GM21360 (cell line): ENCODE measurements around the gene COLQ.
"Not testable (repeated sequence)": the region's sequence is repeated elsewhere in the genome, so short reads cannot be mapped to it uniquely, and the experiment has no call there.

ENCODE experiments used
- ATAC-seq: cut with Tn5 transposase; IDR thresholded peaks from one replicate; pipeline ENCODE4 v1.9.1; 2021; ENCODE audit warnings: mild to moderate bottlenecking, moderate library complexity; ENCODE audit not compliant: unreplicated experiment

Gene COLQ

GRCh38 chr3:15458212-15458780 is 63.2 kb downstream of the COLQ start:
- no peak for ATAC-seq

DNA sequence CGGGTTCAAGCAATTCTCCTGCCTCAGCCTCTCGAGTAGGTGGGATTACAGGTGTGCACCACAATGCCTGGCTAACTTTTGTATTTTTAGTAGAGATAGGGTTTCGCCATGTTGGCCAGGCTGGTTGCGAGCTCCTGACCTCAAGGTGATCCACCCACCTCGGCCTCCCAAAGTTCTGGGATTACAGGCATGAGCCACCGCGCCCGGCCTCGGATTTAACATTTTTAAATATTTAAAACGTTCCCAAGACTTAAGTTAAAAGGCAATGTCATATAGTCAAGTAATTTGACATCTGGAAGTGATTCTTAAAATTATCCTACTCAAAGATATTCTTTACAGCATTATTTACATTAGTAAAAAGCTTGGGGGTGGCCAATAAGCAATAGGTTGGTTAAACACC is 64.6 kb downstream of the COLQ start:
- ATAC-seq = not testable (repeated sequence)

GRCh38 chr3:15456321-15456720 is 65.2 kb downstream of the COLQ start:
- no peak for ATAC-seq

- ATAC-seq = no peak
Measured at GRCh38 chr3:15455756-15456155, 65.8 kb downstream of the COLQ start.

DNA sequence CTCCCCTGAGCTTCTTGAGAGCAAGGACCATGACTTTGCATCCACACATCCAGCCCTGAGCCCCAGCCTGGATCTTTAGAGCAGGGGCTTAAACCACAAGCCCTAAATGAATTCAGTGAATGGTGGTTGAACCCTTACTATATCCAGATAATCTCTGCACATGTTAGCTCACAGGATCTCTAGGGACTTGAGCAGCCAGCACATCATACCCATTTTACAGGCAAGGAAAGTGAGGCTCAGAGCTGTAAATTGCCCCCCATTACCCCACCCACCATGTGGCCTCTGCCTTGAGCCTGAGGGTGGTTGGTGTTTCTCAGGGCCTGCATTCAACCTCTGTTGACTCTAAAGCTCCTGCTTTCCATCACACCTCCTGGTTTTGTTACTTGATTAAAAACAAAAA is 66.5 kb downstream of the COLQ start:
- no peak for ATAC-seq

DNA sequence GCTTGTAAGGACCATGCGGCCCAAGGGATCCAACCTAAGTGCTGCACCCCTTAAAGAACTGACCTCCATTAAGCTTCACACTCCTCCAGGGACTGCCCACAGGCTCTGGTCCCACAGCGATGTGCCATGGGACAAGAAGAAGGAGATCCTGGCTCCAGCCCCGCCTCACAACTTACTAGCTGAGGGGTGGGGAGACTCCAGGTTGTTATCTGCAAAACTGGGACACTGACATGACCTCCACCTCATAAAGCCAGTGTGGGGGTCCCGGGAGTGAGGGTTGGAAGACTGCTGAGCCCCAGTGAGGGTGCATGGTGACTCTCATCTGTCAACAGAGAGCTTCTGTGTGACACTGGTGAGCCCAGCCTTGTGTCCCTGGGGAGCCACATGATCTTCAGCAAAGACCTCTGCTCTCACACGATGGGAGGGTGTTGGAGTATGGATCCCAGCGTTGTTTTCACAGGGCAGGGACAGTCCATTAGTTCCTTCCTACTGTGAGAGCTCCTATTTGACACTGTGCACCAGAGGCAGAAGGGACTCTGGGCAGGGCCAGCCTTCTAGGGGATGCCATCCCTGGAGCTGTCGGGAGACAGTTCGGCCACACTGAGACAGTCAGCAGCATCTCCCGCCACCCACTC is 67.4 kb downstream of the COLQ start:
- ATAC-seq = no peak

DNA sequence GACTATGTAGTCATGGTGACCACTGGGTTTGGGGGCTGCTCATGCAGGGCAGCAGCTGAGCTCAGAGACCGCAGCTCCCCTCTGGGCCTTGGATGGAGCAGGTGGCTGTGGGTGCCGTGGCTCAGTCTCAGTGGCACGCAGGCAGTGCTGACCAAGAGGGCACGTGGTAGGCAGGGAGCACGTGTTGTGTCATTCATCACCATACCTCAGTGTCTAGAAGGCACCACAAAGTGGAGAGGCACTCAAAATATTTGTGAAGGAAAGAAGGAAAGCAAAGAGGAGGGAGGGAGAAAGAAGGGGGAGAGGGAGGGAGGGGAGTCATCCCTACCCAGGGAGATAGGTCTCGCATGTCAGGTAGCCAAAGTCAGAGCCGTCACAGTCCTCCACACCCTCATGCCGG is 68.0 kb downstream of the COLQ start:
- ATAC-seq = no peak

DNA sequence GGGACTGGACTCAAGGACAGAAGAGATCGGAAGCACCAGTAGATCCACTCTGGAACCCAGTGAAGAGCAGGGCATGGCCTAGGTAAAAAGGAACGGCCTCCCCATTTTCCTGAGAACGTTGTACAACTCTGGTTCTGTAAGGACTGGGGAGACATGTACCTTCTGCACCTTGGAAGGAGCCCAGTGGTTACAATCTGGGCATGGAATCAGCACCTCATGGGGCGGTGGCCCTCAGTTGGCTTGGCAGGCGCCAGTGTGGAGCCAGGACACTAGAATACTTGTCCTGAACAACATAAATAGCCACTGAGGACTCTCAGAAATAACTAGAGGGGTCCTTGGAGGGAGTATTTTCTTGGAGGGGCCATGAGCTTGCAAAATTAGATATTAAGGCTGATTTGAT is 68.5 kb downstream of the COLQ start:
- ATAC-seq = no peak

DNA sequence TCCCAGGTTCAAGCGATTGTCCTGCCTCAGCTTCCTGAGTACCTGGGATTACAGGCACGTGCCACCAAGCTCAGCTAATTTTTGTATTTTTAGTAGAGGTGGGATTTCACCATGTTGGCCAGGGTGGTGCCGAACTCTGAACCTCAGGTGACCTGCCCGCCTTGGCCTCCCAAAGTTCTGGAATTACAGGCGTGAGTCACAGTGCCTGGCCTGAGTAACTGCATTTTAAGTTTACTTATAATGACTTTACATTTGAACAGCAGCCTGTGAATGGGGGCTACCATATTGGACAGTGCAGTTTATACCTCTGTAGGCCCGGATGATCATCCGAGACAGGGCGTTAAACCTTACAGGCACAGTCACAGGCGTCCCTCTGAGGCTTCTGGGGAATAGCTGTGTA is 69.3 kb downstream of the COLQ start:
- ATAC-seq = no peak

- ATAC-seq = no peak
Measured at GRCh38 chr3:15451216-15452113, 70.0 kb downstream of the COLQ start.

DNA sequence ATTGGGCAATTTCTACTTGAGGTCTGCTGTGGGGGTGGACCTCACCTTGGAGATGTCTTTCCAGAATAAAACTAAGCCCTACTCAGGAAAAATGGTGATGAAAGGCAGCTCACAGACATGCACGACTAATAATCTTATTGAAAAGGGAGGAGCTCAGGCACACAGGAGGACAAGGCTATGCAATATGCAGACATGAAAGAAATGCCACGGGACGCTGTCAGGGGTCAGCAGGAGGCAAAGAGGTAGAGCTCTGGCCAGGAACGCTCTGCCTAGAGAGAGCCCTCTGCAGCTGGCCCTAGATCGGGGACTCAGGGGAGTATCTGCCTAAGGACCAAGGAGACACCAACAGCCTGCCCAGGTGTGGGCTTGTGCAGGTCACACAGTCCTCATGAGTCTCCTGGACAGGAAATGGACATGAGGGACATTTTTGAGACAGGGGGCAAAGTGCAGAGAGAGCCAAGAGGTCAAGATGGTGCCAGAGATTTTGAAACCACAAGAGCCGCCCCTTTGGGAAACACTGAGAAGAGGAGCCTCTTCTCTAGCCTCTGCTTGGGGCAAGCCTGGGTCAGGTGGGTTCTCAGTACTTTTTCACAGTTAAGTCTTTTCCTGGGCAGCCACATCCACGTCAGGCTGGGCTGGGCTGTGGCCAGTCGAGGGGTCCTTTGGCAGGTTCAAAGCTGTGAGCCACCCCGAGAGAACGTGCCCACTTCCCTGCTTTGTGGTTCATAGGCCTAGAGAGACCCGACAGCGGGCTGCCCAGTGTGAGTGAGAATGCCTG is 70.9 kb downstream of the COLQ start:
- ATAC-seq = no peak

- ATAC-seq = no peak
Measured at GRCh38 chr3:15449489-15450224, 71.8 kb downstream of the COLQ start.

DNA sequence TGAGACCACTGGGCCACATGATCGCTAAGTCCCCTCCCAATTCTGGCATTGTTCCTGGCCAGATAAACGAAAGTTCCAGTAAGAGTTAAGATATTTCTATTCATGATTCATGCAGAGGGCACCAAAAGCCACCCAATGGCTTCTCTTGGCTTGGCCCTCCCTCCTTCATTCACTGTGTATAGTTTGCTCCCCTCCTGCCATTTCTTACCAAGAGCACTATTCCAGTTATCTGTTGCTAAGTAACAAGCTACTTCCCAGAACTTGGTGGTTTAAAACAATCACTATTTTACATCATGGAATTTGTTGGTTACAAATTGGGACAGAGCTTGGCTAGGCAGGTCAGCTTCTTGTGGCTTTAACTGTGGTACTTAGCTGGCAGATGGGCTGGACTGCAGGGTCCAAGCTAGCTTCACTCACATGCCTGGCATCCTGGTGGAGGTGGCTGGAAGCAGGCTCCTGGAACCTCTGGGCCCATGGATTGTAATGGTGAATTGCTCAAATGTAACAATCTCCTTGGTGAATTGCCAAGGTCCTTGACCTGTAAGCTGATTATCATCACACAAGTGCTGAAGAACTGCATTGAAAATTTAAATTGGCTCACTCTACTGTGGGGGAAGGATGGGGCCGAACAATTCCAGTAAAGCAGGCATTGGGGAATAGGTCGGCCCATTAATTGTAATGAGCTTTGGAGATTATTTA is 77.5 kb downstream of the COLQ start:
- no peak for ATAC-seq

- no peak for ATAC-seq
Measured at GRCh38 chr3:15440891-15441290, 80.6 kb downstream of the COLQ start.

DNA sequence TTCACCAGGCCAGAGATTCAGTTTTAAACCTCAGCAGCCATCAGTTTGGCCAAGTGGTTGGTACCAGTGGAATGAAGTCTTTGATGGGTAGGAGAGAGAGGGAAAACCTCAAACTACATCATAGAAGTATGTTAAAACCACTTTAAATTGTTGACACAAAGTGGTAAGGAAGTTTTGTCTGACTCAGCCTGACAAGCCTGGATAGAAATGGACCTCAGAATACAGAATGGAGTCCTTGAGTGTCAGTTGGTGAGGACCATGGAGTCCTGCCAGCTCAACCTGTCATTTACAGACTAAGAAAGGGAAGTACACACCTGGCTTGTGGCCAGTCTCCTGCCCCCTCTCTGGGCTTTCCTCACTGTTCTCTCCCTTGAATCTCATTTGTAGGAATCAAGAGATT is 82.0 kb downstream of the COLQ start:
- ATAC-seq = no peak

GRCh38 chr3:15438983-15439382 is 82.5 kb downstream of the COLQ start:
- no peak for ATAC-seq

DNA sequence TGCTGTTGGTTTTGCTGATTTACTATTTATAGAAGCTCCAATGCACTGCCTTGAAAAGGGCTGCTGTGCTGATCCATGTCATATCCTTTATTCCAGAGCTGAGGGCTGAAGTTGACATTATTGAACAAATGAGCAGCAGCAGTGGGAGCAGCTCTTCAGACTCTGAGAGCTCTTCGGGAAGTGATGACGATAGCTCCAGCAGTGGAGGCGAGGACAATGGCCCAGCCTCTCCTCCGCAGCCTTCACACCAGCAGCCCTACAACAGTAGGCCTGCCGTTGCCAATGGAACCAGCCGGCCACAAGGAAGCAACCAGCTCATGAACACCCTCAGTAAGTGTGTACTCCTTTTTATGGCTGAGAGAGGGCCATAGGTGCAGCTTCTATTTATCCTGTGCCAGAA is 85.3 kb downstream of the COLQ start:
- ATAC-seq = no peak

DNA sequence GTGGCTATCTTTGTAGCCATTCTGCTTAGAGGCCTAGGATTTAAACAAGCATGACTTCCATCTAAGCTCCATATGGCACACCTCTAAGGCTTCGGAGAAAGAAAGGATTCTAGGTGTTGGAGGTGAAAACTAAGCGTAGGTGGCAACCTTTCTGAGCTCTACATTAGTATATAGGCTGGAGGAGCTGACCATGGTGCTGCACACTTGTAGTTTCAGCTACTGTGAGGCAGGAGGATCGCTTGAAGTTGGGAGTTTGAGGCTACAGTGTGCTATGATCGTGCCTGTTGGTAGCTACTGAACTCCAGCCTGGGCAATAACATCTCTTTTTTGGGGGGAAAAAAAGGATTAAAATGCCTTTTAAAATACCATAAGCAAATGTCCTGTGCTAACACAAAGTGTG is 86.8 kb downstream of the COLQ start:
- no peak for ATAC-seq

DNA sequence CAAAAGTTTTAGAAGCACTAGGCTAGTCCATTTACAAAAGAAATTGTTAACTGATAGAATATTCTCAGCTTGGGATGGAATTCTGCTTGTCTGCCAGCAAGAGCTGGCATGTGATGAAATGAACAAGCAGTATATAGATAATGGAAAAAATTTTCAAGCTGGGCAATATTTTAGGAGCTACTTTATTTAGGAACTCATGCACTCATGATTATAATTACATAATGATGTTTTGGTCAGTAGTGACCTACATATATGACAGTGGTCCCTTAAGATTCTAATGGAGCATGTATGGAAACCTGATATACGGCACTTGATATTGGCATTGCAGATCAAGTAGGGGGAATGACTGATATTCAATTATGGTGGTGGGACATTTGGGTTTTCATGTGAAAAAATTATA is 88.0 kb downstream of the COLQ start:
- no peak for ATAC-seq

DNA sequence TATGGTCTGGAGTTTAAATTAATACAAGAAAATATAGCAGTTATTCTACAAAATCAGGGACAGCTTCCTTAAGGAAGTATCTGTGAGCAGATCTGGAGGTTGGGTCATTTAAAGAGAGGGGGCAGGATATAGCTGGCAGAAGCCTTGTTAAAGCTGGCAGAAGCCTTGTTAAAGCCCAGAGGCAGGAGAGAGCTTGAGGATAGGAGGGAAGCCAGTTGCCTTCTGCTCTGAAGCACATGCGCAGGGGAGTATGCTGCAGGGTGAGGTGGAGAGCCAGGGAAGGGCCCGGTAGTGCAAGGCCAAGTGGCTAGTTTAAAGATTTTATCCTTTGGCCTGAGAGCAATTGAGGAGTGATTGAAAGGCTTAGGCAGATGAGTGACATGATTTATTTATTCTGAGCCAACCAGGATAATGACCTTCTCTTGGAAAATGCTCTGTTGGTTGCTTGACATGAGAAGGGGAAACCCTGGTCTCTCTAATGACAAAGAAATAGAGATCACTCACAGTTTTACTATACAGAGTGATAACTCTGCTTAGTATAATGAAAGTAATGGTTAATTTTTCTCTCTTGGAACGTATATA is 90.2 kb downstream of the COLQ start:
- ATAC-seq = no peak
